Stimulated activated CD4-positive, alpha-beta T cell treated with anti-CD3 and anti-CD28 coated beads, Interleukin-15, amount 100 ng/mL, for 1 hour (primary cell): ENCODE results near the gene BPGM.
"Not testable (repeated sequence)": the region's sequence is repeated elsewhere in the genome, so short reads cannot be mapped to it uniquely, and the experiment has no call there.

ENCODE experiments used
- DNase-seq, 2 donors: peaks; one replicate each; pipeline ENCODE4 v3.0.0-alpha.2; 2020; ENCODE audit warnings: low read depth in 1 of 2, low spot score in 1 of 2

BPGM gene

DNA sequence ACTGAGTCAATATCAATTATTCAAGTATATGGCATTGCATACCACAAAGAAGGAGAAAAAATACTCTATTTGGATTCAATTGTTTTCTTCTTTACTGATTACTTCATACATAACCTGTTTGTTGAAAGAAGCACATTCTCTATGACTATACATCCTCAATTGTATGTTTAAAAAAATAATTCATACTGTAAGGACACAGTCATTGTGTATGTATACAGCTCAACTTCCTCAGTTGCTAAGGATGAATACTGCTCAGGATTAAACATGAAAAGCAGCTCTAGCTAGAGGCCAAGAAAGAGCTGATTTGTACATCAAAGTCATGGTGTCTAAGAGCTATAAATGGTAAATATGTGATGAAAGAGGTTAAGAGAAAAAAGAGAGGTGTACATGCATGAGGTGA, 15.8 kb upstream of the BPGM start:
- no peak for DNase-seq

DNA sequence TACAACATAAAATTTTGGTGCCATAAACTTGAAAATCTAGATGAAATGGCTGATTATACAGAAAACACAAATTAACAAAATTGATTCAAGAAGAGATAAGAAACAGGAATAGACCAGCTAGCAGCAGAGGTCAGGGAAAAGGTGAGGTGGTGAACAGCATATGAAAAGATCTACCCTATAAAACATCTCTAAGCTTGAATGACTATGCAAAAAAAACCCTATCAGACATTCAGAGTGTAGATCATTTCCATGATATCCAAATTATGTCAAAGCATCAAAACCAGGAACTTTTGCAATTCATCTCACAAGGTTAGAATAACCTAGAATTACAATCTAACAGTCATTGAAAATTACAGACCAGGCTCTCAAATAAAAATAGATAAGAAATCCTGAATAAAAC, 14.6 kb upstream of the BPGM start:
- no peak for DNase-seq

DNA sequence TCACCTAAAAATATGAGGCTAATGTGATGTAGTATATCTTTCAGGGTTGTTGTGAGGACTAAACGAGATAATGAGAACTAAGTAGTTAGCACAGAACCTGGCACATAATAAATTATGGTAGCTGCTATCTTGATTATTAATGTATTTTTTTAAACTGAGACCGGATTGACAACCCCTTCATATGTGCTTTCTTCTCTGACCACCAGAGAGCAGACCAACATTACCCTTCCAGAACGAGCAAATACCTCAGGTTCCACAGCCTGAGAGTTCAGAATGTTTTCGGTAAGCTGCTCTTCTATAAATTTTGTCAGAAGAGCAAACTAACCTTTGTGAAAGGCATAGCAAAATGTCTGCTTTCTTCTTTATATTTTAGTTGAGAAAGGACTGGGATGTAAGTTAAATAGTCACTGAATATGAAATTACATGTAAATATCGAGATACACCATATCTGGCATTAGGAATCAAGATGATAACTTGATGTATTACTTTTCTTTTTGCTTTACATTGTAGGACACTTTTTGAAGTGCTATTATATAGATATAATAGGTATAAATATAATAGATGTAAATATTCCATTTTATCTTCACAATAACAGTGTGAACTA, 13.6 kb upstream of the BPGM start:
- DNase-seq = no peak

DNA sequence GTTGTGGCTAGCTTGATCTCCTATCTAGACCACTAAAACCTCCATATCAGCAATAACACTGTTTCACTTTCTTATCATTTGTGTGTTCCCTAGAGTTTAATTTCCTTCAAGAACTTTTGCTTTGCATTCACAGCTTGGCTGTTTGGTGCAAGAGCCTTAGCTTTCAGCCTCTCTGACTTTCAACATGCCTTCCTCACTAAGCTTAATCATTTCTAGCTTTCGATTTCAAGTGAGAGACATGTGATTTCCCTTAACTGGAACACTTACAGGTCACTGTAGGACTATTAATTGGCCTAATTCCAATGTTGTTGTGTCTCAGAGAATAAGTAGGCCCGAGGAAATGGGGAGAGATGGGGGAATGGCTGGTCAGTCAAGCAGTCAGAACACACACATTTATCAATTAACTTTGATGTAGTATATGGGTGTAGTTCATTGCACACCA, 10.6 kb upstream of the BPGM start:
- no peak for DNase-seq

DNA sequence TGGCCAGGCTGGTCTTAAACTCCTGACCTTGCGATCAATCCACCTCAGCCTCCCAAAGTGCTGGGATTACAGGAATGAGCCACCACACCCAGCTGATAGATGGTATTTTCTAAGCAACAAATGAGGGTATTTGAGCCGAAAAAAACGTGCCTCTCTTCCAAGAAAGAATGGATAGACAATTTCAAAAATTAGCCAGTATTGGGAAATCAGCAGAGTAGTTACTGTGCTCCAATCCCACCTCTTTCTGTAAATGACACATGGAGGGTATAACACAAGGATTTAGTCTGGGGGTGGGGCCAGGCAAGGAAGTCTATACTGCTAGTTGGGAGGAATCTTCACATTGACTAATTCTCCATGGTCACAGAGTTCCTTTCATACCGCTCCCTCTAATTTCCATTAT, 9.2 kb upstream of the BPGM start:
- no peak for DNase-seq

DNA sequence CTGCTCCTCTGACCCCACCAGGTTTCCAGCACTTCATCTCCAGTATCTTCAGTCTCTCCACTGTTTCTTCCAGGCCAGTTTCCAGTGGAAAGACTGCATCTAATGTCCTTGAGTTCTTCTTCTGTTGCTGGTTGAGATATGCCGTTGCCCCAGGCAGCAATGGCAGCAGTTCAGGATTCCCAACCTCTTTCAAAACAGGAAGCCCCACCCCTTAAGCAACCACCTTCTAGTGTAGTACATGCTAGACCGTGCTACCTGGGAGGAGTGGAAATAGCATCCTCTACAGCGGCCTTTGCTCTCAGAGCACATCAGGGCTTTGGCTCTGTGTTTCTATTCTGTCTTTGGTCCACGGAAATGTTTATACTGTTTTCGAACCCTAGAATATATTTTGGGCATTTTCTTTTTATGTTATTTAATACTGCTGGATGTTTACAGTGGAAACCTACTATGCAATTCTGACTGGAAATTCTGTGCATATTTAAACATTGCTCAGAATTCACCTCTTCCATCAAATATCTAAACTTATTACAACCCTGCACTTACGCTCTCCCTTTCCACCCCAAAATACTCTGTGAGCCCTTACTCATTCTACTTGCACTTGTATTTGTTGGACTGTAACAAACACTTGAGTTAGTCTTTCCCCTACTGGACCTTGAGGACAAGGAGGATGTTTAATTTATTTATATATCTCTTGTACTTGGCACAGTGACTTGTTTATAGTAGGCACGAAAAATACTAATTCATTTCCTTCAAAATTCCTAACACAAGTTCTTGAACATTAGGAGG, 8.5 kb upstream of the BPGM start:
- no peak for DNase-seq

DNA sequence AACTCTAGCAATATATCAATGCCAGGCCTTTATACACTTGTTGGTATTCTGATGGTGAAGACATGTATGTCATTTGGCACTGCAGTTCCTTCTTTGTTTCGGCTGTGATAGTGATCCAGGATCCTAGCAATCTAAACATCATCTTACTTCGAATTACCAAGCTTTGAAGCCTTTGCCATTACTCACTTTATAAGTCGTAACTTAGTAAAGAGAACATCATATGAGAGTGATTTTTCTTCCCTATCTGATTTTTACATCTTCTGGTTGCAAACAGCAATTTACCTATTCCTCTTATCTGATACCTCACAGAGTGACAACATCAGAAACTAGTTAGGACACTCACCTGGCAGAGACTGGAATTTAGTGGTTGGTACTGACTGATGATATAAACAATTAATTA, 7.6 kb upstream of the BPGM start:
- no peak for DNase-seq

DNA sequence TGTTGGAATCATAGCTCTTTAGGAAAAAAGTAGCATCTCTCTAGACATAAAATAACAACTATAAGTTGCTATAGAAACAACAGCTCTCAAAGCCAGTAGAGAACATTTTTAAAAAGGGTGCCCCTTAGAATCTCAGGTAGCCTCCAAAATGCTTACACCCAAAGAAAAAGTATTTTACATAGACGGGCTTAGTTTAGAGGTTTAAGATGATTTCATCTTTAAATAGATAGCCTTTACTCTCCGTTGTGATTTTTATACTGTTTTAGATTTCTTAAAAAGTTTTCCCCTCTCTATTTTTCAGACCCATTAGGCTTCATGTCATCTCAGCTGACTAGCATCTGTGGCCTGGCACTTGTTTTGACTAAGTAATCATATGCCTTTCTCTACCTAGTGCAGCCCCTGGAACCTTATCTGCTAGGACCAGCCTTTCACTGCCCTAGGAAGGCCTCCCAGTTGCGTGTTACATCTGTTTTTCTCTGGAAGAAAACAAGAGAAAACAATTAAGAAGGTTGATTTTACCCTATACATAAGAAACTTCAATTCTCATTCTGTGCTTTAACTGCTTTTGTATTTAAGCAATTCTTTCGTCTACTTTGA, 6.9 kb upstream of the BPGM start:
- DNase-seq = no peak

DNA sequence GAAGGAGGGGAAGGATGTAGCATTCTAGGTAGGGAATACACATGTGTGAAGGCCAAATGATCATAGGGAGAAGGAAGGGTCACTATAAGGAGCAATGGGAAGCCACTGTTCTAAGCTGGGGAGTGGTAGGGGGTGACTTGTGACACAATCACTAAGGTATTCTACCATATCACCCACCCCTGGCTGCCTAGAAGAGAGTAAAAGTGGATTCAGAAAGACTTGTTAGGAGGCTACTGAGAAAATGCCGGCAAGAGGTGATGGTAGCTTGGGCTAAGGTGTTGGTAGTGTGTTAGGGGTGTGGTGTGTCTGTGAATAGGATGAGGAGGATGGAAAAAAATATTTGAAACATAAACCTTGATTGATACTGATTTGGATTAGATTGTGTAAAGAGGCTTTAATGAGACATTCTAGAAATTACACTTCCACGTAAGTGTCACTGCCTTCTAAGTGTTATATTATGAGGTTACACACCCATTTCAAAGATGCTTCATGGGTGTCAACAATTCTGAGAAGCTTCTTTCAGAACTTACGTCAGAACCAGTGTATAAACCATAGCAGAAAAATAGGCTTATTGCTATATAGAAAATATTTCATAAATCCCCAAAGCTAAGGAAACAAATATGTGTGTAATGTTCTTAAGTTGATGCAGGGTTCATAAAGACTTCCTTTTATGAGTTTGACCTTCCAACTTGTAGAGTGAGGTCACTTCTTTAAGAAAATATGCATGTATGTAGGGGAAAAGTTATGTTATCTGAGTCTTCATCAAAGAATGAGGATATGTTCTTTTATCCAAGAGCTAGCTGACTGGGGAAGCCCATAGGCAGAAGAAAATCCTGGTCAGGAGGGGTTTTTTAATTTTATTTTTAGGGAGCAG, 5.6 kb upstream of the BPGM start:
- no peak for DNase-seq

DNA sequence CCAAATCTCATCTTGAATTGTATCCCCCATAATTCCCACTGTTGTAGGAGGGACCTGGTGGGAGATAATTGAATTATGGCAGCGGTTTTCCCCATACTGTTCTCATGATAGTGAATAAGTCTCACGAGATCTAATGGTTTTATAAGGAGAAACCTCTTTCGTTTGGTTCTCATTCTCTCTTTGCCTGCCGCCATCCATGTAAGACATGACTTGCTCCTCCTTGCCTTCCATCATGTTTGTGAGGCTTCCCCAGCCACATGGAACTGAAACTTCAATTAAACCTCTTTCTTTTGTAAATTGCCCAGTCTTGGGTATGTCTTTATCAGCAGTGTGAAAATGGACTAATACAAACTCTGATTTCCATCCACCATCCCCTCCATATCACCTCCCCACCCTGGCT, 4.7 kb upstream of the BPGM start:
- not testable (repeated sequence) for DNase-seq

DNA sequence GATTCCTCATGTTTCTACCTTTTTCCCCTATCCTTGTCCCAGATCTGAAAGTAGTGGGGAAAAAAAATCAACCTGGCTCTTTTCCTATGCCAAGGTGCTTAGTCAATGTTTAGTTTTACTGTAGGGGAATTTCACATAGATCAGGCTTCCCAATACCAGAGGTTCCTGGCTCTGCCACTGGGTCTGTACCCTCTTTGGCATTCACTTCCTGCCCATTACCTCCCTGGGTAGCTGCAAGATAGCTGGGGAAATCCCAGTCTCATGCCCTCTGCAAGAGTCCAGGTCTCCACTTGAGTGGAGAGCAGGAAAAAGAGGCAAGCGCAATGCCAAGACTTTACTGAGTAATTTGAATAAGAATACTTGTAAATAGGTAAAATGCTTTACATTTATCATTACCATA, 3.5 kb upstream of the BPGM start:
- no peak for DNase-seq

DNA sequence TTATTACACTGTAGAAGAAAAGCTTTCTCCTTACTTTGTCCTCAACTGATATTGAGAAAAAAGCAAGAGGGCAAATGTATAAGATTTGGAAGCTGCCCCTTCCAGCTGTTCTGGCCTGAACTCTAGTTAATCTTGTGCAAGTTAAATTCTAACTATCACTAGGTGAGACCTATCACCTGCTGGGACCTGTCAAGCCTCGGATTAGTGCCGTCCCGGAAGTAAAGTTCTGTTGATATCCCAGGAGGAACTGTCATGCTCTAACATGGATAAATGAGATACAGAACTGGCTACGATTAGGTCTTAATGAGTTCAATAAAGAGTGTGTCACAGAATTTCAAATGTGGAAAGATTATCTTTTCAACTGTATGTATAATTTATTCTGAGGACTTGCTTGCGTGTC, 1.2 kb upstream of the BPGM start:
- DNase-seq = no peak

DNA sequence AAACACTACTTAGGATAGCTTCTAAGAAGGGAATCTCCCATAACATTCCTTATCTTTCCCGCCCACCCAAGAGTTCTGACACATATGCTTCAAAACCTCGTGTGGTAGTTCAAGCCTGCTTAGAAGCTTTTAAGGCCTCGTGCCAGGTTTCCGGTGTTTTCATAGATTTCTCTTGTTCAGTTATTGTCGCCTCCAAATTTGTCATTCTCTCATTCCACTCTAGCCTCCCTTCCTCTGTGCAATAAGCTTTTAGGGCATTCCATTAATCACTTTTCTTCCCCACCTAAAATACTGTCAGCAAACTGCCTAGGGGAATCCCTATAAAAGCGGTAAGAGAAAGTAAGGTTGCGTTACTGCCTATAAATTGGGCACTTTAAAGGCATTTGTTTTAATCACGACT, 718 bp upstream of the BPGM start:
- no peak for DNase-seq

DNA sequence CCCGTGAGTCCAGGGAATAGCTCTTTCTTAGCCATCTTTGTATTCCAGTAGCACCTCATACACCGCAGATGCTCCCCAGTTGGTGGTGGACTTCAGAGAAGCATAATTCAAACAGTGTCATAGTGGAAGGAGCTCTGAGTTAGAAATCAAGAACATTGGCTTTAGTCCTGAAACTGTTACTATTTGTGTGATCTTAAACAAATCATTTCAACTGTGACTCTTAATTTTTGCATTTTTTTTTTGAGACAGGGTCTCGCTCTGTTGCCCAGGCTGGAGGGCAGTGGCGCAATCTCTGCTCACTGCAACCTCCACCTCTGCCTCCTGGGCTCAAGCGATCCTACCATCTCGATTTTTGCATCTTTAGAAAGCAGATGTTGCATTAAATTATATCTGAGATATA, 1.8 kb downstream of the BPGM start:
- DNase-seq = no peak

DNA sequence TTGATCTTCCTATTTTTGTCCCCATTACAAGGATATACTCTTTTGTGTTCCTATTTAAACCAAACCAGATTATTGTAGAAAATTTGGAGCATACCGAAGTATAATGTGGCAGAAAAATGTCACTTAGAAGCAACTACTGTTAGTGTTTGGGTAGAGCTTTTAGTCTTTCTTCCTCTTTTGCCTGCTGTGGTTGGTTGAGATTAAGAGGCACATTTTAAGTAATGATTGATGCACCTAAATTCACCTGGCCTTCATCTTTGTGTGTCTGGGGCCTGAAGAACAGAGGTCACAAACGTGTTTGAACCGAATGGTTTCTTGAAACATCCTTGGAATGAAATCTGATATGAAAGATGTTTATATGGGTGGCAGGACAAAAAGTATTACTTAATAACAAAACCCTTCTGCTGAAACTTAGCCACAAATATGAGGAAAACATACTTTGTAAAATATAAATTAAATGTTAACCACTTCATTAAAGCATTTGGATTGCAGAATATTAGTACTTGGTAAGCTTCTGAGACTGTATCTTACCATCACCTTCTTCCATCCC, 2.6 kb downstream of the BPGM start:
- DNase-seq = no peak

DNA sequence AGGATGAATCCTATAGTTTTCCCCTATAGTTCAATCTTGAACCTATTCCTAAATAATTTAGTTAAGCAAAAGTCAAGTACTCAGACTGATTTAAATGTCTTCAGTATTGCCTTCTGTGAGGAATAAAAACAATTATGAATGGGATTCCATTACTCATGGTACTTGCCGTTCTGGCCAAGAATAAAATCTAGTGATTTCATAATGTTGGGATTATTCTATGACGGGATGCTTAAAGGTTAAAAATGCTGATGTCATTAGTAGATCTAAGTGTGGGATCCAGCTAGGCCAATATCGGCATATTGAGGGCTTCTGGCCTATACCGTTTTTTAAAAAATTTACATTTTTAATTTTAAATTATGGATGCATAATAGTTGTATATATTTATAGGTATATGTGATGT, 5.3 kb downstream of the BPGM start:
- no peak for DNase-seq

DNA sequence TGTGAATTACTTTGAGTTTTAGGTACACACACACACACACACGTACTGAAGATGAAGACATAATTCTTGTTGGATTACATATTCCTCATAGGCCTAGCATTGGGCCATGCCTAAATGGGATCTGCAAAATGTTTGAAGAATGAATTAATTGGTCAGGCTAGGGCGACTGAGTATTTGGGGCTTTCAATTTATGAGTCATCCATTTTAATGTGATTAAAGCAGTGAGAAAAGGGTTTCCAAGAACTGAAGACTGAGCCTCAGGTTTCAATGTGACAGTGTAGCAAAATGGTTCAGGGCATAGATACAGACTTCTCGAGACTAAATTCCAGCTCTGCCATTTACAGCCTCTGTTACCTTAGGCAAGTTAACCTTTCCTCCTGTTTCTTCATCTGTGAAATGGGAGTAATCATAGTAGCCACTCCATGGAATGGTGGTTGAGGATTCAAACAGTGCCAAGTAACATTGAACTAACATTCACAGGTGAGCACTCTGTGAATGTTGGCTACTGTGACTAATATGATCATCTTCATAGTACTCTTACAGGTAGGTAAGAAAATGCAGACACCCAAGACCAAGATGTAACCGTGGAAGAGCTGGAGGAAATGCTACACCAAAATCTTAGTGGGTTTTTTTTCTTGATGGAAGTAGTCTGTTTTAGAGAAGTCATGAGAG, 7.6 kb downstream of the BPGM start:
- DNase-seq = no peak

DNA sequence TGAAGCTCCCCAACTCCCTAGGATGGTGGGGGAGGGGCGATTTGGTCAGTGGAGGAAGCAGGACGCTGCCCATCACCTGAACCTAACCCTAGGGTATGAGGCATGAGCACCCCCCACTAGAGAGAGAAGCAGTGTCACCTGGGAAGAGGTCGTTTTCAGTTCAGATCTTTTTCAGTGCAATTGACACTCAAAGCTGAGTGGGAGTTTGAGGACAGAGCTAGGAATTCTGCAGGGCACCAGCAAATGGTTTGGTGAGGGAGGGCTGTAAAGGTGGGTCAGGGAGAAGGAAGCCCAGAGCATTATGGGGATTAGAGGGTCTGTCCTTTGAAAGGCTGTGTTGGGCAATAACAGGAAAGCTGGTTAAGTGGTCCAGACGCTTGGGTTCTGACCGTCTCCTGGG, 10.9 kb downstream of the BPGM start:
- no peak for DNase-seq

DNA sequence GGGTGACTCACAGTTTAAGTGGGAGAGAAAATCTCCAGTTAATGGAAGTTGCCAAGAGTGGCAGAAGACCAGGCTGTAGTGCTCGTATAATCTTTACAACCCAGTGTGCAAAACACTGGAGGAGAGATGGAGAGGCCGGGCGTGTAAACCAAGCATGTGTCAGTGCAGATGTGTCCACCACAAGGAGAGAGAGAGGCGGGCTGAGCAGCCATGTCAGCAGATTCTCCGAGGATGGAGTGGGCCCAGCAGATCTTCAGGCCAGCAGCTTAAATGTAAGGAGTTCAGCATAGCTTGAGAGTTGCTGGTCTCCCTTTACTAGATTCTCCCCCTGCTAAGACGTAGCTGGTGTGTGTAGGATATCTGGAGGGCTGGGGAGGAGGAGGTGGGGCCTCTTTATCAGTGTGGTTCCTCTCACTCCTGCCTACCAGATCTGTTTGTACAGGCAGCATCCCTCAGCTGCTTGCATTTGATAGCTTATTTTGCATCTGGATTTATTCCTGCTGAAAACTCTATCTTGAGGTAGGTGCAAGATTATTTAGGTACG, 13.7 kb downstream of the BPGM start:
- no peak for DNase-seq

DNA sequence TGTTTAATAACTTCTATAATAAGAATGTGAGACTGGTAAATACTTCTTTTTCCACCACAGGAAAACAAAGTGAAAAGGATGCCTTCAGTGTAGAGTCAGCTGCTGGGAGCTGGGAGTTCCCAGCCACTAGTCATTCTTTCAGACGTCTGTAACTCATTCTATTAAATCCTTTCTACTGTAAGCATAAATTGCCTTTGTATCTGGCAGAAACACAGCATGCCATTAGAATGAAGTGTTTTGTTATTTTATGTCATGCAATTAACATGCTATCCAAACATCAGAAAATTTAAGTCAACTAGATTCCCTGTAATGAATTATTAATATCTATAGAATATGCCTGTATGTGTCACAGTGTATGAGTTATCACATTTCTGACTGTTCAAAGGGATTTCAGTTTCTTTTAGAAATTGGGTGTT, 14.3 kb downstream of the BPGM start:
- DNase-seq = no peak
